ENCODE data around the gene TMEM117.

The TMEM117 gene

DNA sequence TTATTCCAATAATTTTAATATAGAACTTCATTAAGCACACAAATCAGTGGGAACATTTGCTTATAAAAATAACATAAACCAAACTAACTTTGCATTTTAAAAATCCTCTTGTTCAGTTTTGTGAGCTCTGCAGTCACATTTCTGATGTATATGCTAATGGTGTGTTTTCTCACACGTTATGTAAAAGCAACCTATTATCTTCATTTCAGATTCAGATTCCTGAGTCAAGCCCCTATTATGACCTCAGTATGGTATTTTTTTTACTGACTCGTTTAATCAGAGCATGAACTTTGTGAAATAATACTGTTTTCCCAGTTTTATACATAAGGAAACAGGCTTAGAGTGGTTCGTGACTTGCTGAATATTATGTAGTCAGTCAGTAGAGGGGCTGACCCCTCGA, 394.0 kb downstream of the TMEM117 start:
- Histone ChIP-seq H3K36me3 (ENCODE audit: low read depth) (no peaks in the 10 kb centered on the region), H3K27ac (ENCODE audit: poor library complexity, severe bottlenecking) (no peak overlapping the region), H3K9me3 (ENCODE audit: severe bottlenecking) (no peaks in the 10 kb centered on the region), H3K4me3 (ENCODE audit: severe bottlenecking) (no peak overlapping the region), H3K27me3 (ENCODE audit: insufficient read depth, poor library complexity, severe bottlenecking) (no peaks in the 10 kb centered on the region), H3K4me1 (ENCODE audit: insufficient read depth, poor library complexity, severe bottlenecking) (no peaks in the 10 kb centered on the region)
- DNase-seq (ENCODE audit: low spot score) (no peak), ATAC-seq (ENCODE audit: low read depth) (no peak)
- TF ChIP-seq, protein P1, sequence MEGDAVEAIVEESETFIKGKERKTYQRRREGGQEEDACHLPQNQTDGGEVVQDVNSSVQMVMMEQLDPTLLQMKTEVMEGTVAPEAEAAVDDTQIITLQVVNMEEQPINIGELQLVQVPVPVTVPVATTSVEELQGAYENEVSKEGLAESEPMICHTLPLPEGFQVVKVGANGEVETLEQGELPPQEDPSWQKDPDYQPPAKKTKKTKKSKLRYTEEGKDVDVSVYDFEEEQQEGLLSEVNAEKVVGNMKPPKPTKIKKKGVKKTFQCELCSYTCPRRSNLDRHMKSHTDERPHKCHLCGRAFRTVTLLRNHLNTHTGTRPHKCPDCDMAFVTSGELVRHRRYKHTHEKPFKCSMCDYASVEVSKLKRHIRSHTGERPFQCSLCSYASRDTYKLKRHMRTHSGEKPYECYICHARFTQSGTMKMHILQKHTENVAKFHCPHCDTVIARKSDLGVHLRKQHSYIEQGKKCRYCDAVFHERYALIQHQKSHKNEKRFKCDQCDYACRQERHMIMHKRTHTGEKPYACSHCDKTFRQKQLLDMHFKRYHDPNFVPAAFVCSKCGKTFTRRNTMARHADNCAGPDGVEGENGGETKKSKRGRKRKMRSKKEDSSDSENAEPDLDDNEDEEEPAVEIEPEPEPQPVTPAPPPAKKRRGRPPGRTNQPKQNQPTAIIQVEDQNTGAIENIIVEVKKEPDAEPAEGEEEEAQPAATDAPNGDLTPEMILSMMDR (IDR thresholded peaks at IDR 0.05; ENCODE audit: poor library complexity, severe bottlenecking) = no peak

DNA sequence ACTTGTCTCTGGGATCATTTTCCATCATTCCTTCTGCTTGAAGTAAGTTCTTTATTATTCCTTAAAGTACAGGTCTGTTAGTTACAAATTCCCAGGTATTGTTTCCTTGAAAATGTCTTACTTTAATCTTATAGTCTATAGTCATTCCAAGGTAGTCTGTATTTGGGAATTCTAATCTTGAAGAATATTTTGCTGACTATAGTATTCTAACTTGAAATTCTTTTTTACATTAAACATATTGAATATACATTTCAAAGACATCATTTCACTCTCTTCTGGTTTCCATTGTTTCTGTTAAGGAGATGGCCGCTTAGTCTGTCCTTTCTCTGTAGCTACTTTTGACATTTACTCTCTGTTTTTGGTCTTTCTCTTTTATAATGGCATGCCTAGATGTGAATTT, 399.8 kb downstream of the TMEM117 start:
- TF ChIP-seq, protein P1 (IDR thresholded peaks at IDR 0.05; ENCODE audit: poor library complexity, severe bottlenecking) = no peak
- Histone ChIP-seq H3K27ac (ENCODE audit: poor library complexity, severe bottlenecking) (no peak overlapping the region), H3K27me3 (ENCODE audit: insufficient read depth, poor library complexity, severe bottlenecking) (no peaks in the 10 kb centered on the region), H3K36me3 (ENCODE audit: low read depth) (no peaks in the 10 kb centered on the region), H3K4me3 (ENCODE audit: severe bottlenecking) (no peak overlapping the region), H3K4me1 (ENCODE audit: insufficient read depth, poor library complexity, severe bottlenecking) (no peaks in the 10 kb centered on the region), H3K9me3 (ENCODE audit: severe bottlenecking) (no peaks in the 10 kb centered on the region)
- ATAC-seq (ENCODE audit: low read depth) (no peak), DNase-seq (ENCODE audit: low spot score) (no peak)

- Histone ChIP-seq H3K36me3 (ENCODE audit: low read depth) (no peaks in the 10 kb centered on the region), H3K4me1 (ENCODE audit: insufficient read depth, poor library complexity, severe bottlenecking) (no peaks in the 10 kb centered on the region), H3K9me3 (ENCODE audit: severe bottlenecking) (no peaks in the 10 kb centered on the region), H3K4me3 (ENCODE audit: severe bottlenecking) (no peak overlapping the region), H3K27me3 (ENCODE audit: insufficient read depth, poor library complexity, severe bottlenecking) (no peaks in the 10 kb centered on the region), H3K27ac (ENCODE audit: poor library complexity, severe bottlenecking) (no peak overlapping the region)
- ATAC-seq (ENCODE audit: low read depth) (no peak), DNase-seq (ENCODE audit: low spot score) (no peak)
- TF ChIP-seq, protein P1 (IDR thresholded peaks at IDR 0.05; ENCODE audit: poor library complexity, severe bottlenecking) = no peak
Measured at GRCh38 chr12:44240186-44240585, 404.3 kb downstream of the TMEM117 start.

- Histone ChIP-seq H3K4me3 (ENCODE audit: severe bottlenecking) (no peak overlapping the region), H3K27ac (ENCODE audit: poor library complexity, severe bottlenecking) (no peak overlapping the region), H3K9me3 (ENCODE audit: severe bottlenecking) (no peaks in the 10 kb centered on the region), H3K27me3 (ENCODE audit: insufficient read depth, poor library complexity, severe bottlenecking) (no peaks in the 10 kb centered on the region), H3K36me3 (ENCODE audit: low read depth) (no peaks in the 10 kb centered on the region), H3K4me1 (ENCODE audit: insufficient read depth, poor library complexity, severe bottlenecking) (no peaks in the 10 kb centered on the region)
- ATAC-seq (ENCODE audit: low read depth) = no peak
- no peak for DNase-seq (ENCODE audit: low spot score)
- TF ChIP-seq, protein P1 (IDR thresholded peaks at IDR 0.05; ENCODE audit: poor library complexity, severe bottlenecking) = no peak
Measured at GRCh38 chr12:44245932-44246331, 410.1 kb downstream of the TMEM117 start.

- no peaks in the 10 kb centered on the region for H3K27me3 ChIP-seq (ENCODE audit: insufficient read depth, poor library complexity, severe bottlenecking)
- DNase-seq (ENCODE audit: low spot score) (no peak), ATAC-seq (ENCODE audit: low read depth) (no peak)
- H3K27ac ChIP-seq (ENCODE audit: poor library complexity, severe bottlenecking) = no peak overlapping the region
- H3K36me3 ChIP-seq (ENCODE audit: low read depth) = no peaks in the 10 kb centered on the region
- no peak overlapping the region for H3K4me3 ChIP-seq (ENCODE audit: severe bottlenecking)
- H3K4me1 ChIP-seq (ENCODE audit: insufficient read depth, poor library complexity, severe bottlenecking) = no peaks in the 10 kb centered on the region
- no peaks in the 10 kb centered on the region for H3K9me3 ChIP-seq (ENCODE audit: severe bottlenecking)
- TF ChIP-seq, protein P1 (IDR thresholded peaks at IDR 0.05; ENCODE audit: poor library complexity, severe bottlenecking) = no peak
Measured at GRCh38 chr12:44246482-44247105, 410.7 kb downstream of the TMEM117 start.
